ENCODE results near the gene MACF1. TPM values are rescaled to one million over a fixed set of nuclear protein-coding genes. Genes with fewer than 3 reads are reported as not detected.

The MACF1 gene
- total RNA-seq, 1 donor: 218 TPM

DNA sequence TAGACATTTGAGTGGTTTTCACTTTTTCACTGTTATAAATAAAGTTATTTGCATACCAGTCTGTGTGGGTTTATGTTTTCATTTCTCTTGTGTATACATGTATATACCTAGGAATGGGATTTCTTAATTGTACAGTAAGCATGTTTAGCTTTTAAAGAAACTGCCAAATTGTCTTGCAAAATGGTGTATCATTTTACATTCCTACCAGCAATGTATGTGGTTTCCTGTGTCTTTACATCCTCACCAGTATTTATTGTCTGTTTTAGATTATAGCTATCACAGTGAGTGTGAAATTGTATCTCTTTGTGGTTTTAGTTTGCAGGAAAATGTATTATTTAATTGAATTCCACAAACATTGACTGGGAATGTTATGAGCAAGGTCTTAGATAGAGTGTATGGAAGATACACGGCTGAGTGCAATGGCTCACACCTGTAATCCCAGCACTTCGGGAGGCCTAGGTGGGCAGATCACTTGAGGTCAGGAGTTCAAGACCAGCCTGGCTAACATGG lies 57.3 kb downstream of the MACF1 start:
- Histone ChIP-seq H3K4me3 (ENCODE audit: low read length) (no peak overlapping the region), H3K9me3 (ENCODE audit: low read depth, low read length) (no peaks in the 10 kb centered on the region), H3K4me1 (ENCODE audit: insufficient read depth, low read length) (peaks cover 20% of the 10 kb centered on the region), H3K27me3 (ENCODE audit: insufficient read depth, low read length) (no peaks in the 10 kb centered on the region)

DNA sequence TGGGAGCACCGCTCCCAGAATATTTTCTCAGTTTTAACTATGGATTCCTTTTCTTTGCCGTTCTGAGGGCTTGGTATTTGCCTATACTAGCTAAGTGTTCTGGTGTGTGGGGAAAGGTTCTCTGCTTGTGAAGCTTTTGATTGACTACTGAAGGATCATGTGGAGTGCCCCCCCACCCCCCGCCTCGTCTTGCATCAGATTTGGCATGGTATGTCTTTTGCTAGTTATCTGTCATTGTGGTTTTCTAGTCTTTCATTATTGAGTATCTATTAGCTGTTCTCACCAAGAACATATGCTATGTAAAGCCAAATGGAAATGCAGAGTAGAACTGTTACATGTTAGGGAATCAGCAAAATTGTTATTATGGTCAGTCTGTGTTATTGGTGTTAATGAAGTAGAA lies 58.3 kb downstream of the MACF1 start:
- H3K4me1 ChIP-seq (ENCODE audit: insufficient read depth, low read length): peaks cover 30% of the 10 kb centered on the region
- no peak overlapping the region for H3K4me3 ChIP-seq (ENCODE audit: low read length)
- H3K9me3 ChIP-seq (ENCODE audit: low read depth, low read length): no peaks in the 10 kb centered on the region
- H3K27me3 ChIP-seq (ENCODE audit: insufficient read depth, low read length): no peaks in the 10 kb centered on the region

DNA sequence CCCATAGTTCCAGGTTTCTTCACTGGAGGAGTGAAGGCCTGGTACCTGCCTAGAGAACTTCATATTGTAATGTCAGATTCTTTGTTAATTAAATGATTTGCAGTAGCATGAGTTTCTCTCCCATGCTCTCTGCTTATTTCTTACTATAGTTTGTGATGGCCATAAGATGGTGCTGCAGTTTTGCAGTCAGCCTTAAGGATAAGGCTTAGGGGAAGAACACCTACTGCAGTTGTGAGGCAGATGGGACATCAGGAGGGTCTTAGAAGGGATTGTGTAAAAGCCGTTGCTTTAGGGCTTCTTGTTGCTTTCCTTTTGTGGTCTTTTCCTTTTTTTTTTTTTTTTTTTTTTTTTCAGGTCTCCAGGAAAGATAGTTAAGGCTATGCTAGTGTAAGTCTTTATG lies 61.8 kb downstream of the MACF1 start:
- no peak overlapping the region for H3K4me3 ChIP-seq (ENCODE audit: low read length)
- peaks cover 61% of the 10 kb centered on the region for H3K4me1 ChIP-seq (ENCODE audit: insufficient read depth, low read length)
- no peaks in the 10 kb centered on the region for H3K9me3 ChIP-seq (ENCODE audit: low read depth, low read length)
- H3K27me3 ChIP-seq (ENCODE audit: insufficient read depth, low read length): no peaks in the 10 kb centered on the region

DNA sequence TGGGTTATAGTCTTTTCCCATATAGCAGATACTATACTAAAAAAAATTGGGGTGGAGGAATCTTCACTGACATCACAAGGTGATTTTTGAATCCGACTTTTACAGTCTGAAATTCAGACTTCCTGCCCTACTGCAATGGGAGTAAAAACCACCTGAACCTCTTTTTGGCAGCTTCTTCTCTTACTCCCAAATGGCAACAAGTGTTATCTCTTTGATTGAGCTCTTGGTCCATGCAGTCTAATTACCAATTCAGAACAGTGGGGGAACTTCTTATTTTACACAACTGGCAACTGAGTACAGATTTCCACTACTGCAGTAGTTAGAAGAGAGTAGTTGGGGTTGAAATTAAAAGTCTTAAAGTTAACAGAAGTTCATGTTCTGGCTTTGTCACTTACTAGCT lies 62.3 kb downstream of the MACF1 start:
- Histone ChIP-seq H3K9me3 (ENCODE audit: low read depth, low read length) (no peaks in the 10 kb centered on the region), H3K27me3 (ENCODE audit: insufficient read depth, low read length) (no peaks in the 10 kb centered on the region), H3K4me3 (ENCODE audit: low read length) (no peak overlapping the region), H3K4me1 (ENCODE audit: insufficient read depth, low read length) (peaks cover 63% of the 10 kb centered on the region)

GRCh38 chr1:39268112-39268581 lies 63.7 kb downstream of the MACF1 start:
- H3K4me1 ChIP-seq (ENCODE audit: insufficient read depth, low read length): peaks cover 62% of the 10 kb centered on the region
- H3K4me3 ChIP-seq (ENCODE audit: low read length): no peak overlapping the region
- H3K27me3 ChIP-seq (ENCODE audit: insufficient read depth, low read length): no peaks in the 10 kb centered on the region
- no peaks in the 10 kb centered on the region for H3K9me3 ChIP-seq (ENCODE audit: low read depth, low read length)

DNA sequence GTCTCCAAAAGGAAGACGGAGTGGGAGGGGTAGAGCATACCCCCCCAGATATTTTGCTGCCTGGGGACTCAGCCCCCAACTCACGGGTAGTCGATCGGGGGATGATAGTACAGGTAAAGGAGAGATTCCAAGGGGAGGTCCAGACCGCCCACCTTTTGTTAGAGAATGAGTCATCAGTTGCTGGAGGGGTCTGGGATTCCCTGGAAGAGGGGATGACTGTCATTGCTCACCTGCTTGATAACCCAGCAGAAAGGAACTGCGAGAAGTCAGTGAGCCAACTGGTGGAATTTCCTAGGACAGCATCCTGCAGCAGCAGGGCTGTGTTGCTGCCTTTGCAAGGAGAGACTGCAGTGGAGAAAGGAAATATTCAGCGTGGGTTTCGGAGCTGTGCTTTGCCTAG lies 64.4 kb downstream of the MACF1 start:
- H3K4me1 ChIP-seq (ENCODE audit: insufficient read depth, low read length): peaks cover 62% of the 10 kb centered on the region
- H3K27me3 ChIP-seq (ENCODE audit: insufficient read depth, low read length): no peaks in the 10 kb centered on the region
- no peaks in the 10 kb centered on the region for H3K9me3 ChIP-seq (ENCODE audit: low read depth, low read length)
- no peak overlapping the region for H3K4me3 ChIP-seq (ENCODE audit: low read length)

GRCh38 chr1:39269349-39269748 lies 64.9 kb downstream of the MACF1 start:
- Histone ChIP-seq H3K27me3 (ENCODE audit: insufficient read depth, low read length) (no peaks in the 10 kb centered on the region), H3K4me1 (ENCODE audit: insufficient read depth, low read length) (peaks cover 62% of the 10 kb centered on the region), H3K9me3 (ENCODE audit: low read depth, low read length) (no peaks in the 10 kb centered on the region), H3K4me3 (ENCODE audit: low read length) (no peak overlapping the region)

DNA sequence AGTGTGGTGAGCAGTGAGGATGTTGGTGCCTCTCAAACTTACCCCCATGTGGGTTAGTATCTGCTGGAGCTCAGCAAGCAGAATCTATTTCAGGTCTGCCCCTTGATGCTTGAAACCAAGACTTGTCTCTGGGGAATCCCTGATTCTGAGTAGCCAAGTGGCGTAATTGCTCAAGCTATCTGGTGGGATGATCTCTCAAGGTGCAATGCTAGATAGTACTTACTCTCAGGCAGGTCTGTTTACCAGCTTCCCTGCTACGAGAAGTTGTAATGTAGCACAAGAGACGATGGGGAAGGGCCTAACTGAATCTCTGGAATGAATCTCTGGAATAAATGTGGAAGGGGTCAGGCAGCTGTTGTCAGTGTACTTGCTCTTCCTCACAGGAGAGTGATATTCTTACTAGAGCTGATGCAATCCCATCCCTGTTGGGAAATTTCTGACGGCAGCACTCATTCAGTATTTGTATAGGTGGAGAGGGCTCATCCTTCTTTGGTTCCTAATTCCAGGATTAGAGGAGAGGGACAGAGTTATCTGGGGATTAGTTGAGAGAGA lies 65.4 kb downstream of the MACF1 start:
- H3K4me1 ChIP-seq (ENCODE audit: insufficient read depth, low read length): peaks cover 62% of the 10 kb centered on the region
- no peaks in the 10 kb centered on the region for H3K9me3 ChIP-seq (ENCODE audit: low read depth, low read length)
- no peak overlapping the region for H3K4me3 ChIP-seq (ENCODE audit: low read length)
- H3K27me3 ChIP-seq (ENCODE audit: insufficient read depth, low read length): no peaks in the 10 kb centered on the region

DNA sequence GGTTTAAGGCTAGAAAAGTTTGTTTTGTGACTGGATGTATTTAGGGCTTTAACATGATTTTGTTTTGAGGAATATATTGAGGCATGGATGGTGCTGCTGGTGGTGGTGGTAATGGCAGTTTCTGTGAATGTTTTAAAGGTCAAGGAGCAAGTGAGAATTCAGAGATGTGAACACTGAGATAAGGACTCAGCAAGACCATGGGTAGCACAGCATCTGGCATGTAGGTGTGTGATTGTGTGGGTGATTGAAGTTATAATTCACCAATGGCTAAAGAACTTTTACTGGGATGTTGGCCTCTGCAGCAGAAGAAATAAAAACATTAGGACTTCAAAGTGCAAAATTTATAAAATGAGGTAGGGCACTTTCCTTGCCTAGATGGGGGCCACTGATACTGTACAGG lies 65.9 kb downstream of the MACF1 start:
- Histone ChIP-seq H3K27me3 (ENCODE audit: insufficient read depth, low read length) (no peaks in the 10 kb centered on the region), H3K9me3 (ENCODE audit: low read depth, low read length) (no peaks in the 10 kb centered on the region), H3K4me3 (ENCODE audit: low read length) (no peak overlapping the region), H3K4me1 (ENCODE audit: insufficient read depth, low read length) (peaks cover 62% of the 10 kb centered on the region)

DNA sequence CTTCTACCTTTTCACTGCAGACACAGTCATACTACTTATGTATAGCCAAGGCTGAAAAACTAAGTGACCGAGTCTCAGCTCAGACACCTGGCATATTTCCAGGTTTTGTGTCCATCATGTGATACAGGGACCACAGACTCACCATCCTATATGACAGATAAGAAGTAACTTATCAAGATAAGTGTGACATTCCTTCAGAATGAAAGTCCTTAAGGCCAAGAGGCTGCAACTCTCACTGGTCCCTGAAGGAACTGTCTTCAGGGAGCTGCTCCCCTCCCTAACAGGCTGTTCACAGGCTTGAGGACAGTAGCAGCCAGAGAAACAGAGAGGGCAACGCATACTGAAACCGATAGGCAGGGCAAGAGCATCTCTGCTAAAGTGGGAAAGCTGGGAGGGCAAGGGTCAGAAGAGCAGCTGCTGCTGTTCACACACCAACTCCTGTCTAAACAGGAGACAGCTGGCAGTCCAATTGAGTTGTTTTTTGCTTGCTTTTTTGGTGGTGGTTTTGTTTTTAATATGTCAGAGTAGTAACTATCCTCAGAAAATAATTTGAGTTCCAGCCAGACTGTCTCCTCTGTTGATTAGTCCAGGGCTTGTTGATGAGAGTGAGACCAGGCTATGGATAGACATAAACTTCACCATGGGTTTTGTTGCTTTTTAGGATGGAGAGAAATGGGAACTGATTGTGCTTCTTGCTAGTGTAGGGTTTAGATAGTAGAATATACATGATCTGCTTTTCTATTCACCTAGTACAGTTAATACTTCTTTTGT lies 67.7 kb downstream of the MACF1 start:
- H3K4me1 ChIP-seq (ENCODE audit: insufficient read depth, low read length): peaks cover 50% of the 10 kb centered on the region
- H3K4me3 ChIP-seq (ENCODE audit: low read length): no peak overlapping the region

DNA sequence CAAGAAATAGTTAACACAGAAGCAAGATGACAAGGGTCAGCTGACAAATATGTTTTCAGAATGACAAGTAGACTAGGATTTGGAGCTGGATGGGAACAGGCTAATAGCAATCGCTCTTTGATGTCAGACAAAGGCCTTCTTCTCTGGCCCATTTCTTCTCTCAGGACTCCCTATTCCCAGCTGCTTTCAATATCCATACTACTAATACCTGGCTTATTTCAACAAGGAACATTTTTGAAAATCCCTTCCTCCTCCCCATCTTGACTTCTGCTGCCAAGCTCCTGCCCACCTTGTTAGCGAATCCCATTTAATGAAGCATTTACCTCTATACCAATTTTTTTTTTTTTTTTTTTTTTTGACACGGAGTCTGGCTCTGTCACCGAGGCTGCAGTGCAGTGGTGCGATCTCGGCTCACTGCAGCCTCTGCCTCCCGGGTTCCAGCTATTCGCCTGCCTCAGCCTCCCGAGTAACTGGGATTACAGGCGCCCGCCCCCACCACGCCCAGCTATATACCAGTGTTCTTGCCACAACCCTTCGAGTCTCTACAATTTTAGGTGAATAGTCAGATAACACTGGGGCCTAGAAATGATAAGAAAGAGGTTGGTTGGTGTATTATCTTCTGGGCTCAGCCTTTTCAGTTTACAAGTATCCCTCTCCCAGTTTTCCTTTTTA lies 68.4 kb downstream of the MACF1 start:
- Histone ChIP-seq H3K4me3 (ENCODE audit: low read length) (no peak overlapping the region), H3K9me3 (ENCODE audit: low read depth, low read length) (no peaks in the 10 kb centered on the region), H3K4me1 (ENCODE audit: insufficient read depth, low read length) (peaks cover 43% of the 10 kb centered on the region), H3K27me3 (ENCODE audit: insufficient read depth, low read length) (no peaks in the 10 kb centered on the region)

More for the DNA sequence above, 67.7 kb downstream of the MACF1 start:
- Histone ChIP-seq H3K9me3 (ENCODE audit: low read depth, low read length) (no peaks in the 10 kb centered on the region), H3K27me3 (ENCODE audit: insufficient read depth, low read length) (no peaks in the 10 kb centered on the region)

DNA sequence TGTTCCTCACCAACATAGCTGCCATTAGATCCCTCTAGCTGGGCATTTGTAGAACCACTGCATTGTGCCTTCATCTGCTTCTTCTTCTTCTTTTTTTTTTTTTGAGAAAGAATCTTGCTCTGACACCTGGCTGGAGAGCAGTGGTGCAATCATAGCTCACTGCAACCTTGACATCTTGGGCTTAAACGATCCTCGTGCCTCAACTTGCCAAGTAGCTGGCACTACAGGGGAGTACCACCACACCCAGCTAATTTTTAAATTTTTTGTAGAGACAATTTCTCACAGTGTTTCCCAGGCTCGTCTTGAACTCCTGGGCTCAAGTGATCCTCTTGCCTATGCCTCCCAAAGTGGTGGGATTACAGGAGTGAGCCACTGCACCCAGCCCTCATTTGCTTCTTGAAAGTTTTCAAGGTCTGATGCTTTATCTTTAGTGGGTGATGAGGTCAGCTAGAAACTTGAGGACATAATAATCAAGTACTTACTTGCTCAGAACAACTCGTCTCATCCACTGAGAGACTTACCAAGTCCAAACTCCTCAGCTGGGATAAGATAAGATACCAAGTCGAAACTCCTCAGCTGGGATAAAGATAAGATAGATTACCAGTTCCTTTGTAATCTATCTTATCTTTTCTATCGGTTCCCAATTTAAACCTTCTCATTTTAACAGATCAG lies 71.5 kb downstream of the MACF1 start:
- Histone ChIP-seq H3K4me1 (ENCODE audit: insufficient read depth, low read length) (peaks cover 13% of the 10 kb centered on the region), H3K4me3 (ENCODE audit: low read length) (no peak overlapping the region), H3K27me3 (ENCODE audit: insufficient read depth, low read length) (no peaks in the 10 kb centered on the region), H3K9me3 (ENCODE audit: low read depth, low read length) (no peaks in the 10 kb centered on the region)

GRCh38 chr1:39277879-39278278 lies 73.4 kb downstream of the MACF1 start:
- no peak overlapping the region for H3K4me3 ChIP-seq (ENCODE audit: low read length)

GRCh38 chr1:39282537-39283216 lies 78.2 kb downstream of the MACF1 start:
- H3K27me3 ChIP-seq (ENCODE audit: insufficient read depth, low read length): no peaks in the 10 kb centered on the region
- no peaks in the 10 kb centered on the region for H3K4me1 ChIP-seq (ENCODE audit: insufficient read depth, low read length)
- no peak overlapping the region for H3K4me3 ChIP-seq (ENCODE audit: low read length)
- H3K9me3 ChIP-seq (ENCODE audit: low read depth, low read length): no peaks in the 10 kb centered on the region

More at GRCh38 chr1:39277879-39278278, 73.4 kb downstream of the MACF1 start:
- Histone ChIP-seq H3K9me3 (ENCODE audit: low read depth, low read length) (no peaks in the 10 kb centered on the region), H3K27me3 (ENCODE audit: insufficient read depth, low read length) (no peaks in the 10 kb centered on the region), H3K4me1 (ENCODE audit: insufficient read depth, low read length) (no peaks in the 10 kb centered on the region)
